ENCODE results near the gene HELB.
"Not testable (repeated sequence)": the region's sequence is repeated elsewhere in the genome, so short reads cannot be mapped to it uniquely, and the experiment has no call there.

HELB gene

DNA sequence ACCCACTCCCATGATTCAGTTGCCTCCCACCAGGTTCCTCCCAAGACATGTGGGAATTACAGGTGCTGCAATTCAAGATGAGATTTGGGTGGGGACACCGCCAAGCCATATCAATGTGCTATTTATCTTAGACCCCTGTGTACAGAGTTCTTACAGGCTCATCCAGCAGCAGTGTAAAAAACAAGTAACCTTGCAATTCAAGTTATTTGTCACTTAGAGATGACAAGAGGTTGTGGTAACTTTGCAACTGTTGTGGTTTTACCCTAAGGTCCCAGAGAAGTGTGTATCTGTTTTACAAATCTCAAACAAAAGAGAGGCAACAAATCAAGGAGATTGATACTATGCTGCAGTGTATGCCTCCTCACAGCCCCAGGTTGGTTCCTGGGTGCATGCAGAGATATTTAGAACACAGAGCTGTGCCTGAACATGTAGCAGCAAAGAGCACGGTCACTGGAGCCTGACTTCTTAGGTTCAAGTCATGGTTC is 11.5 kb upstream of the HELB start:
- in situ Hi-C loops (cut with HindIII; ENCODE audit: low sequenced_read_pairs) = no loop called here
- TF ChIP-seq CTCF (IDR thresholded peaks at IDR 0.05; ENCODE audit: low read depth, low read length) = no peak
- no peak overlapping the region for H3K4me3 ChIP-seq (ENCODE audit: low read depth, low read length)
- no peak for DNase-seq (ENCODE audit: low read depth, low spot score)

DNA sequence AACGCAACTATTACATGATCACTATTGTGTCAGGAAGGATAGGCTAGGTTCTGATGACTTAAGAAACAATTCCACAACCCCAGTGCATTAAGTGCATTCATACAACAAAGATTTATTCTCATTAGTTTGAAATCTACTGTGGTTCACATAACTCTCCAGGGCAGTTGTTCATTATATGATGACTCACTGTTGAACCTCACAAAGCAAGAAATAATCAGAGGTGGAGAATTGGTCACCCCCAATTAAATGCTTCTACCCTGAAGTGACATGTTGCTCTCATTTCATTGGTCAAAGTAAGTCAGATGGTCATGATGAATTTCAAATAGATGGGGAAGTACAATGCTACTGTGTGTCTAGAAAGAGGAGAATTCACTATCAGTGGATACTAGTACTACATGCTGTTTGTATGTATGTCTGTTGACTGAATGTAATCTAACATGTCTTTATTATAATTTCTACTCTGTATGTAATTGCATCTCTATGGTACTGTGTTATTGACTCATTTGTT is 6.1 kb upstream of the HELB start:
- TF ChIP-seq CTCF (IDR thresholded peaks at IDR 0.05; ENCODE audit: low read depth, low read length) = no peak
- H3K4me3 ChIP-seq (ENCODE audit: low read depth, low read length) = no peak overlapping the region
- in situ Hi-C loops (cut with HindIII; ENCODE audit: low sequenced_read_pairs) = no loop called here
- DNase-seq (ENCODE audit: low read depth, low spot score) = no peak

DNA sequence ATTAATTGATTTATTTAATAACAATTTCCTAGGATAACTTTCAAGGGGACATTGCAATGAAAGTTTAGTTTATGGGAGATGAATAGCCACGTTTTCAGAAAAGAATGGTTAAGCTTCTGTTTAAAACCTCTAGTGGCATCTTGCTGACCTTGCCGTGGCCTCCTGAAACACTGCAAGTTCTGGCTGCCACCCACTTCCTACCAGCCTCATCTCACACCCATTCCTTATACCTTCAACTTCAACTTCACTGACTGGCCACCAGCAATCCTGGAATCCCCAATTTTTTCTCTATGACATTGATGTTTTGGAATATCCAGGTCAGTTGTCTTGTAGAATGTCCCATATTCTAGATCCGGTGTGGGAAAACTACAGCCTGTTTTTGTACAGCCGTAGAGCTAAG is 5.2 kb upstream of the HELB start:
- no peak for TF ChIP-seq CTCF (IDR thresholded peaks at IDR 0.05; ENCODE audit: low read depth, low read length)
- no peak overlapping the region for H3K4me3 ChIP-seq (ENCODE audit: low read depth, low read length)
- no peak for DNase-seq (ENCODE audit: low read depth, low spot score)
- in situ Hi-C loops (cut with HindIII; ENCODE audit: low sequenced_read_pairs) = no loop called here

GRCh38 chr12:66297923-66298322 is 4.4 kb upstream of the HELB start:
- TF ChIP-seq CTCF (IDR thresholded peaks at IDR 0.05; ENCODE audit: low read depth, low read length) = no peak
- no peak overlapping the region for H3K4me3 ChIP-seq (ENCODE audit: low read depth, low read length)
- no peak for DNase-seq (ENCODE audit: low read depth, low spot score)
- in situ Hi-C loops (cut with HindIII; ENCODE audit: low sequenced_read_pairs) = no loop called here

DNA sequence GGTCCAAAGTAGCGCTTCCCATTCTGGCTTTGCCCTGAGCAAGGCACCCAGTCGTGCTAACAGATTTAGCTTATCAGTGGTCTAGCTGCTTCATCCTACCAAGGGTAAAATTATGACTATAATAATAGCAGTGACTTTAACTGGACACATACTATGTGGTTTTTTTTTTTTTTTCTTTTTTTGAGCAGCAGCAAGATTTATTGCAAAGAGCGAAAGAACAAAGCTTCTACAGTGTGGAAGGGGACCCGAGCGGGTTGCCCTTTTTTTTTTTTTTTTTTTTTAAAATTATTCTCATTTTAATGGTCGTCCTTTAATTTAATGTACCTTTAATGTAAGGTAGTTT is 505 bp downstream of the HELB start:
- DNase-seq (ENCODE audit: low read depth, low spot score) = no peak
- in situ Hi-C loops (cut with HindIII; ENCODE audit: low sequenced_read_pairs) = no loop called here
- no peak for TF ChIP-seq CTCF (IDR thresholded peaks at IDR 0.05; ENCODE audit: low read depth, low read length)
- H3K4me3 ChIP-seq (ENCODE audit: low read depth, low read length) = peak overlapping the region; percentile 69

DNA sequence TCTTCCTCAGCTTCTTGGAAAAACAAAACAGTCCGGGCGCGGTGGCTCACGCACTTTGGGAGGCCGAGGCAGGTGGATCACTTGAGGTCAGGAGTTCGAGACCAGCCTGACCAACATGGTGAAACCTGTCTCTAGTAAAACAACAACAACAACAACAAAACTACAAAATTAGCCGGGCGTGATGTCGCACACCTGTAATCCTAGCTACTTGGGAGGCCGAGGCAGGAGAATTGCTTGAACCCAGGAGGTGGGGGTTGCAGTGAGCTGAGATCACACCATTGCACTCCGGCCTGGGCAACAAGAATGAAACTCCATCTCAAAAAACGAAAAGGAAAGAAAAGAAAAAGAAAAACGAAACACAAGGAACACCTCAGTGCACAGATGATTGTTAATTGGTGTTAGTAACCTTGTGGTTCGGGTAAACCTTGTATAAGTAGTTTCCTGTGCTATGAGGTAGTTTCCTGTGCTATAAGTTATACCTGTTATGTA is 1.1 kb downstream of the HELB start:
- H3K4me3 ChIP-seq (ENCODE audit: low read depth, low read length) = peak overlapping the region; percentile 69
- in situ Hi-C loops (cut with HindIII; ENCODE audit: low sequenced_read_pairs); DNase-seq (ENCODE audit: low read depth, low spot score): not testable (repeated sequence)

- no peak for TF ChIP-seq CTCF (IDR thresholded peaks at IDR 0.05; ENCODE audit: low read depth, low read length)
- in situ Hi-C loops (cut with HindIII; ENCODE audit: low sequenced_read_pairs) = no loop called here
- no peak for DNase-seq (ENCODE audit: low read depth, low spot score)
- no peak overlapping the region for H3K4me3 ChIP-seq (ENCODE audit: low read depth, low read length)
Observed at GRCh38 chr12:66304296-66304900, 2.1 kb downstream of the HELB start.
